ENCODE data around the gene RGS7. TPM values are rescaled to one million over a fixed set of nuclear protein-coding genes. Genes with fewer than 3 reads are reported as not detected.

The RGS7 gene
- 0.07 to 0.10 TPM (median 0.10 TPM) in 3 of 5 replicates, not detected in the others for total RNA-seq (2022; extraction: Qiagen RNA extraction; ENCODE audit: low read depth)

GRCh38 chr1:241356519-241357365 is at the start of gene RGS7:
Gene RGS7 (minus strand): TSS chr1:241357205.

Other genes with a start within 250 kb of the RGS7 start
- 89.2 to 97.6 TPM (median 96.2 TPM) in 5 replicates for gene FH, start 162.6 kb upstream of the RGS7 start, total RNA-seq (2022; extraction: Qiagen RNA extraction; ENCODE audit: low read depth)
- 0.90 to 1.7 TPM (median 1.2 TPM) in 5 replicates for gene KMO, start 175.2 kb upstream of the RGS7 start, total RNA-seq (2022; extraction: Qiagen RNA extraction; ENCODE audit: low read depth)